HCT116 (cell line): ENCODE data around the gene LRRC74B. TPM values are rescaled to one million over a fixed set of nuclear protein-coding genes. Genes with fewer than 3 reads are reported as not detected.

Experiments used
- ATAC-seq: fragments of 200-7000 bp; cut with Tn5 transposase; 2 replicates; pipeline ENCODE4 v1.9.1; 2020; ENCODE audit warnings: mild to moderate bottlenecking, moderate library complexity
- BruUV-seq: library from RNA; stranded (reverse); fragments of 400-500 nt; replicated peaks from 2 replicates; lab custom pipeline; 2021; lab: Mats Ljungman, UMichigan
- CTCF ChIA-PET: fragments of 300-600 bp; sonication (Branson Sonifier 250); formaldehyde crosslinking; loops from one replicate; lab custom pipeline; 2021; ENCODE audit warnings: antibody characterized with exemption; lab: Charles Lee
- POLR2A ChIA-PET: fragments of 300-600, 350-600 bp; sonication (Branson Sonifier 250); formaldehyde crosslinking; loops from one replicate; lab custom pipeline; 2021; ENCODE audit warnings: antibody characterized with exemption; lab: Charles Lee
- RAD21 ChIA-PET, 2 experiments: fragments of 300-600 bp; sonication (Branson Sonifier 250); formaldehyde crosslinking; loops; one replicate each; lab custom pipeline; 2023; ENCODE audit warnings: low total read pairs in 2 of 2; ENCODE audit not compliant: uncharacterized antibody in 2 of 2, unreplicated experiment in 2 of 2, low non-redundant PET in 1 of 2; lab: Charles Lee
- DNase-seq: peaks from one replicate; pipeline ENCODE4 v3.0.0-alpha.2; 2010; ENCODE audit warnings: low read depth, low spot score
- H2AFZ ChIP-seq: fragments of 200-600 bp; shearing (Covaris generic), sonication (generic); 2 replicates; pipeline ENCODE4 v1.6.1; 2017; ENCODE audit warnings: low read depth, mixed run types, mixed read lengths, antibody characterized with exemption, low read length; ENCODE audit not compliant: poor library complexity, severe bottlenecking
- H3K27ac ChIP-seq: 2 replicates; pipeline ENCODE4 v1.5.1; 2012; ENCODE audit warnings: low read depth, low read length
- H3K27me3 ChIP-seq: fragments of 200-600 bp; sonication (generic); 2 replicates; pipeline ENCODE4 v1.6.1; 2016; ENCODE audit warnings: mixed run types, low read length, mixed read lengths; ENCODE audit not compliant: insufficient read depth
- H3K36me3 ChIP-seq, 2 experiments: fragments of 200-500 bp in 1 of 2; fragments of 200-600 bp in 1 of 2; sonication (Bioruptor generic) in 1 of 2; sonication (generic) in 1 of 2; 2 replicates each; pipeline versions ENCODE4 v1.5.1 to v1.6.1; 2014 to 2016; ENCODE audit warnings: low read length in 2 of 2, inconsistent platforms in 1 of 2, mixed read lengths in 1 of 2, mixed run types in 1 of 2; ENCODE audit not compliant: insufficient read depth in 2 of 2, control insufficient read depth in 1 of 2
- H3K4me1 ChIP-seq, 2 experiments: fragments of 200-600 bp in 1 of 2; sonication (generic) in 1 of 2; 2 replicates each; pipeline versions ENCODE4 v1.5.1 to v1.6.1; 2012 to 2017; ENCODE audit warnings: low read length in 2 of 2, inconsistent platforms in 1 of 2, mild to moderate bottlenecking in 1 of 2, mixed read lengths in 1 of 2, mixed run types in 1 of 2, moderate library complexity in 1 of 2; ENCODE audit not compliant: insufficient read depth in 2 of 2, control insufficient read depth in 1 of 2
- H3K4me2 ChIP-seq: fragments of 200-600 bp; sonication (generic); 2 replicates; pipeline ENCODE4 v1.6.1; 2017; ENCODE audit warnings: mixed run types, low read length, mixed read lengths
- H3K4me3 ChIP-seq, 2 experiments: fragments of 200-600 bp in 1 of 2; sonication (generic) in 1 of 2; replicated peaks in 1 of 2; 2 replicates each; pipeline ENCODE4 v1.5.1; 2011 to 2016; ENCODE audit warnings: low read length in 2 of 2, control low read depth in 1 of 2, low read depth in 1 of 2, mild to moderate bottlenecking in 1 of 2, mixed read lengths in 1 of 2, mixed run types in 1 of 2
- H3K79me2 ChIP-seq: fragments of 200-600 bp; sonication (generic); 2 replicates; pipeline ENCODE4 v1.6.1; 2017; ENCODE audit warnings: mild to moderate bottlenecking, mixed run types, low read length, moderate library complexity, mixed read lengths; ENCODE audit not compliant: insufficient read depth
- H3K9ac ChIP-seq: fragments of 200-600 bp; sonication (generic); 2 replicates; pipeline ENCODE4 v1.6.1; 2016; ENCODE audit warnings: low read length, mixed read lengths
- H3K9me2 ChIP-seq: fragments of 200-600 bp; sonication (generic), shearing (Covaris generic); 2 replicates; pipeline ENCODE4 v1.6.1; 2017; ENCODE audit warnings: mixed run types, mild to moderate bottlenecking, moderate library complexity; ENCODE audit not compliant: insufficient read depth
- H3K9me3 ChIP-seq, 2 experiments: fragments of 200-500 bp in 1 of 2; fragments of 200-600 bp in 1 of 2; sonication (Bioruptor generic) in 1 of 2; sonication (generic) in 1 of 2; 2 replicates each; pipeline ENCODE4 v1.6.1; 2014 to 2017; ENCODE audit warnings: low read length in 2 of 2, mixed read lengths in 2 of 2, inconsistent platforms in 1 of 2, low read depth in 1 of 2, mild to moderate bottlenecking in 1 of 2, mixed run types in 1 of 2, moderate library complexity in 1 of 2; ENCODE audit not compliant: control insufficient read depth in 1 of 2, insufficient read depth in 1 of 2
- H4K20me1 ChIP-seq: fragments of 200-600 bp; sonication (generic), shearing (Covaris generic); 2 replicates; pipeline ENCODE4 v1.6.1; 2017; ENCODE audit warnings: mixed run types, mild to moderate bottlenecking, moderate library complexity; ENCODE audit not compliant: insufficient read depth
- ATF3 ChIP-seq: IDR thresholded peaks from 2 replicates; pipeline ENCODE4 v1.6.1; 2012
- CBX3 ChIP-seq: IDR thresholded peaks from 2 replicates; pipeline ENCODE4 v1.6.1; 2012; ENCODE audit warnings: low read depth
- CEBPB ChIP-seq: IDR thresholded peaks from 2 replicates; pipeline ENCODE4 v1.6.1; 2012; ENCODE audit warnings: low read depth
- EGR1 ChIP-seq: IDR thresholded peaks from 2 replicates; pipeline ENCODE4 v1.6.1; 2012; ENCODE audit warnings: low read depth
- EZH2 ChIP-seq: fragments of 200-600 bp; sonication (generic); IDR thresholded peaks from 2 replicates; pipeline ENCODE4 v1.6.1; 2017; ENCODE audit warnings: antibody characterized with exemption, mixed run types
- FOSL1 ChIP-seq: IDR thresholded peaks from 2 replicates; pipeline ENCODE4 v1.6.1; 2012; ENCODE audit warnings: low read depth
- POLR2A ChIP-seq: IDR thresholded peaks from 2 replicates; pipeline ENCODE4 v1.7.0; 2011; ENCODE audit warnings: borderline replicate concordance; ENCODE audit not compliant: insufficient read depth, insufficient read length; ENCODE audit errors: extremely low read depth
- POLR2AphosphoS5 ChIP-seq: IDR thresholded peaks from 2 replicates; pipeline ENCODE4 v1.6.1; 2011; ENCODE audit warnings: mild to moderate bottlenecking, low read depth, low read length, moderate library complexity
- SIN3A ChIP-seq: IDR thresholded peaks from 2 replicates; pipeline ENCODE4 v1.6.1; 2012; ENCODE audit warnings: low read depth
- SRF ChIP-seq: IDR thresholded peaks from 2 replicates; pipeline ENCODE4 v1.6.1; 2012; ENCODE audit warnings: low read depth
- TCF7L2 ChIP-seq: IDR thresholded peaks from 2 replicates; pipeline ENCODE4 v1.7.0; 2011; ENCODE audit warnings: borderline replicate concordance, inconsistent platforms; ENCODE audit not compliant: insufficient read depth, insufficient read length; ENCODE audit errors: extremely low read depth
- YY1 ChIP-seq: IDR thresholded peaks from 2 replicates; pipeline ENCODE4 v1.6.1; 2011; ENCODE audit warnings: low read length, low read depth, moderate library complexity, mild to moderate bottlenecking; ENCODE audit not compliant: insufficient replicate concordance; ENCODE audit errors: extremely low read depth
- ZBTB33 ChIP-seq: IDR thresholded peaks from 2 replicates; pipeline ENCODE4 v1.6.1; 2011; ENCODE audit warnings: mild to moderate bottlenecking, low read length, moderate library complexity; ENCODE audit not compliant: insufficient replicate concordance; ENCODE audit errors: extremely low read depth
- ZNF274 ChIP-seq: fragments of 200-500 bp; sonication (Bioruptor generic); IDR thresholded peaks from 2 replicates; pipeline ENCODE4 v1.6.1; 2014; ENCODE audit warnings: mild to moderate bottlenecking, low read depth, low read length, inconsistent platforms
- intact Hi-C: fragments of 100-400 bp; cut with micrococcal nuclease; formaldehyde crosslinking; loops from 2 replicates; pipeline ENCODE4 v1.10.0; 2022
- total RNA-seq: library from RNA; stranded (reverse); gene quantifications from one replicate; pipeline ENCODE4 v1.2.1, GENCODE V29; 2021; ENCODE audit not compliant: unreplicated experiment

The LRRC74B gene
- total RNA-seq, 1 experiment from 2014 or later = not detected

- DNase-seq = no peak
- H3K9me2 ChIP-seq = no peaks in the 10 kb centered on the region
- ChIA-PET RAD21 (no interaction called here), POLR2A (no interaction called here), CTCF (no interaction called here)
- H3K27me3 ChIP-seq = no peaks in the 10 kb centered on the region
- H3K4me3 ChIP-seq = no peak overlapping the region
- peaks cover 3 to 16% of the 10 kb centered on the region in 2 experiments; a peak in 3 of 4 replicates for H3K36me3 ChIP-seq
- no peak for TF ChIP-seq CEBPB
- TF ChIP-seq ATF3 = no peak
- TF ChIP-seq FOSL1 = no peak
- TF ChIP-seq CBX3 = no peak
- no peak for TF ChIP-seq SRF
- no peak for TF ChIP-seq YY1
- no peak for TF ChIP-seq EGR1
- no peak for TF ChIP-seq TCF7L2
- no peak for TF ChIP-seq SIN3A
- no peak for TF ChIP-seq POLR2AphosphoS5
- no peak for TF ChIP-seq ZNF274
- TF ChIP-seq ZBTB33 = no peak
- no peak for TF ChIP-seq POLR2A
- TF ChIP-seq EZH2 = no peak
- no peaks in the 10 kb centered on the region for H3K9me3 ChIP-seq
- H3K4me1 ChIP-seq = peaks cover 10 to 15% of the 10 kb centered on the region in 2 experiments; a peak in 3 of 4 replicates
- no TSS peak for BruUV-seq
- ATAC-seq = no peak
- intact Hi-C loops = no loop called here
- no peak overlapping the region for H2AFZ ChIP-seq
- H4K20me1 ChIP-seq = no peaks in the 10 kb centered on the region
- H3K79me2 ChIP-seq = peaks cover 23% of the 10 kb centered on the region
- no peak overlapping the region for H3K4me2 ChIP-seq
- no peak overlapping the region; the same call in 1 of the 2 replicates for H3K27ac ChIP-seq
- no peak overlapping the region for H3K9ac ChIP-seq
Measured at GRCh38 chr22:20996598-20997535, 48.9 kb upstream of the LRRC74B start.
